SK-N-SH (cell line): ENCODE results near the gene PRM1.

Source experiments
- CHD2 ChIP-seq: fragments of 150-350 bp; IDR thresholded peaks from 2 replicates; pipeline ENCODE4 v1.6.1; 2018; ENCODE audit warnings: low read length; ENCODE audit not compliant: partially characterized antibody
- CTCF ChIP-seq: fragments of 200-600 bp; sonication (generic); IDR thresholded peaks from 2 replicates; pipeline ENCODE4 v1.6.1; 2017; ENCODE audit warnings: antibody characterized with exemption, mild to moderate bottlenecking, moderate library complexity
- EZH2phosphoT487 ChIP-seq: fragments of 200-600 bp; sonication (generic); IDR thresholded peaks from 2 replicates; pipeline ENCODE4 v1.6.1; 2017; ENCODE audit warnings: low read depth, mixed run types, mild to moderate bottlenecking, antibody characterized with exemption, moderate library complexity, borderline replicate concordance
- FOSL2 ChIP-seq: IDR thresholded peaks from 2 replicates; pipeline ENCODE4 v1.4.0; 2012; ENCODE audit warnings: low read depth, mild to moderate bottlenecking, moderate library complexity, borderline replicate concordance
- GABPA ChIP-seq: IDR thresholded peaks from 2 replicates; pipeline ENCODE4 v1.4.0; 2012; ENCODE audit warnings: low read depth, mild to moderate bottlenecking
- MAX ChIP-seq: IDR thresholded peaks from 2 replicates; pipeline ENCODE4 v1.4.0; 2012; ENCODE audit warnings: low read depth
- NFIC ChIP-seq: IDR thresholded peaks from 2 replicates; pipeline ENCODE4 v1.4.0; 2012; ENCODE audit warnings: borderline replicate concordance
- POLR2AphosphoS5 ChIP-seq: IDR thresholded peaks from 2 replicates; pipeline ENCODE4 v1.6.1; 2012; ENCODE audit warnings: low read depth, low read length
- RAD21 ChIP-seq: IDR thresholded peaks from 2 replicates; pipeline ENCODE4 v1.6.1; 2012; ENCODE audit warnings: mild to moderate bottlenecking, low read length
- RXRA ChIP-seq: IDR thresholded peaks from 2 replicates; pipeline ENCODE4 v1.4.0; 2012; ENCODE audit warnings: low read depth, mild to moderate bottlenecking, borderline replicate concordance
- TAF1 ChIP-seq: IDR thresholded peaks from 2 replicates; pipeline ENCODE4 v1.6.1; 2012; ENCODE audit warnings: low read depth, mild to moderate bottlenecking, low read length, moderate library complexity, borderline replicate concordance
- USF2 ChIP-seq: fragments of 150-350 bp; IDR thresholded peaks from 2 replicates; pipeline ENCODE4 v1.6.1; 2017; ENCODE audit warnings: antibody characterized with exemption, low read length, low read depth, borderline replicate concordance
- ZBTB33 ChIP-seq: IDR thresholded peaks from 2 replicates; pipeline ENCODE4 v1.4.0; 2012; ENCODE audit warnings: low read depth, borderline replicate concordance

- TF ChIP-seq GABPA (no peak), RXRA (no peak), FOSL2 (no peak), NFIC (0 out of 2 replicates have a peak, but pooled peaks have one; percentile 2), CTCF (no peak), TAF1 (no peak), POLR2AphosphoS5 (no peak), RAD21 (no peak; the same call in 1 of the 2 replicates), ZBTB33 (no peak), CHD2 (no peak), MAX (no peak), EZH2phosphoT487 (no peak), USF2 (no peak)
These were observed 24.4 kb downstream of the PRM1 start for GRCh38 chr16:11256661-11257130.
